Ovary (tissue), 3 donors: ENCODE measurements around the gene SLC30A3.

ENCODE experiments used
- CTCF ChIP-seq, 3 donors: fragments of 450-650 bp in 2 of 3; fragments of 200-600 bp in 1 of 3; IDR thresholded peaks; one replicate each; pipeline versions ENCODE4 v1.5.1 to v1.8.0; 2016 to 2022; ENCODE audit warnings: antibody characterized with exemption in 3 of 3, mild to moderate bottlenecking in 1 of 3
- EP300 ChIP-seq: sonication (generic); formaldehyde crosslinking; IDR thresholded peaks from one replicate; pipeline ENCODE4 v1.6.1; 2017; ENCODE audit warnings: antibody characterized with exemption
- POLR2A ChIP-seq: fragments of 450-650 bp; IDR thresholded peaks from one replicate; pipeline ENCODE4 v1.6.1; 2017; ENCODE audit warnings: antibody characterized with exemption, mild to moderate bottlenecking, moderate library complexity
- donor health status: DM: no; HTN: no; CAD: no.

GRCh38 chr2:27209621-27210401, 53.0 kb downstream of the SLC30A3 start:
- no peak for TF ChIP-seq CTCF (IDR thresholded peaks at IDR 0.05)
- TF ChIP-seq POLR2A: no peak
- no peak for TF ChIP-seq EP300
